Peyer's patch (tissue), 4 donors: ENCODE results near the gene ENOPH1.

Experiments used
- CTCF ChIP-seq, 6 experiments: fragments of 450-650 bp in 4 of 6; fragments of 200-600 bp in 2 of 6; sonication (generic) in 1 of 6; IDR thresholded peaks; one replicate each; pipeline ENCODE4 v1.5.1; 2017 to 2019; ENCODE audit warnings: antibody characterized with exemption in 6 of 6, mild to moderate bottlenecking in 3 of 6, moderate library complexity in 1 of 6
- POLR2A ChIP-seq, 2 donors: fragments of 450-650 bp; IDR thresholded peaks; one replicate each; pipeline ENCODE4 v1.5.1; 2017; ENCODE audit warnings: antibody characterized with exemption in 2 of 2, mild to moderate bottlenecking in 2 of 2, moderate library complexity in 2 of 2

GRCh38 chr4:82495666-82496065 is 65.3 kb downstream of the ENOPH1 start:
- TF ChIP-seq CTCF (IDR thresholded peaks at IDR 0.05) = no peak
- TF ChIP-seq POLR2A (IDR thresholded peaks at IDR 0.05) = no peak
